ENCODE data around the gene SYT14.
"Not testable (repeated sequence)": the region's sequence is repeated elsewhere in the genome, so short reads cannot be mapped to it uniquely, and the experiment has no call there.

SYT14 gene

GRCh38 chr1:210031473-210031872 is 93.5 kb downstream of the SYT14 start:
- Histone ChIP-seq H3K4me3 (IDR thresholded peaks at IDR 0.05; ENCODE audit: insufficient read depth, low read depth, low read length) (no peak overlapping the region), H3K27ac (no peak overlapping the region), H3K4me1 (ENCODE audit: low read depth, poor library complexity, severe bottlenecking) (no peaks in the 10 kb centered on the region), H3K27me3 (ENCODE audit: insufficient read depth, low read depth) (no peaks in the 10 kb centered on the region), H3K9ac (no peak overlapping the region), H3K36me3 (ENCODE audit: insufficient read depth) (no peaks in the 10 kb centered on the region), H4K20me1 (ENCODE audit: insufficient read depth) (no peaks in the 10 kb centered on the region), H3K79me2 (ENCODE audit: insufficient read depth, low read depth) (no peaks in the 10 kb centered on the region), H2AFZ (ENCODE audit: low read depth) (no peak overlapping the region), H3K4me2 (no peak overlapping the region)
- no peak for TF ChIP-seq CTCF (conservative IDR thresholded peaks at IDR 0.05; ENCODE audit: low read depth, low read length)

GRCh38 chr1:210043058-210043457 is 105.0 kb downstream of the SYT14 start:
- Histone ChIP-seq H3K4me2 (no peak overlapping the region), H3K36me3 (ENCODE audit: insufficient read depth) (no peaks in the 10 kb centered on the region), H2AFZ (ENCODE audit: low read depth) (no peak overlapping the region), H3K79me2 (ENCODE audit: insufficient read depth, low read depth) (no peaks in the 10 kb centered on the region), H3K4me1 (ENCODE audit: low read depth, poor library complexity, severe bottlenecking) (no peaks in the 10 kb centered on the region), H4K20me1 (ENCODE audit: insufficient read depth) (no peaks in the 10 kb centered on the region), H3K27ac (no peak overlapping the region), H3K27me3 (ENCODE audit: insufficient read depth, low read depth) (no peaks in the 10 kb centered on the region), H3K9ac (no peak overlapping the region), H3K4me3 (IDR thresholded peaks at IDR 0.05; ENCODE audit: insufficient read depth, low read depth, low read length) (no peak overlapping the region)
- TF ChIP-seq CTCF (conservative IDR thresholded peaks at IDR 0.05; ENCODE audit: low read depth, low read length), result no peak

GRCh38 chr1:210049616-210050015 is 111.6 kb downstream of the SYT14 start:
- H3K79me2 ChIP-seq (ENCODE audit: insufficient read depth, low read depth), result no peaks in the 10 kb centered on the region
- TF ChIP-seq CTCF (conservative IDR thresholded peaks at IDR 0.05; ENCODE audit: low read depth, low read length), result no peak

GRCh38 chr1:210050491-210050890 is 112.5 kb downstream of the SYT14 start:
- not testable (repeated sequence) for H3K27me3 ChIP-seq (ENCODE audit: insufficient read depth, low read depth); H3K79me2 ChIP-seq (ENCODE audit: insufficient read depth, low read depth); H3K36me3 ChIP-seq (ENCODE audit: insufficient read depth)

More at GRCh38 chr1:210049616-210050015, 111.6 kb downstream of the SYT14 start:
- Histone ChIP-seq H3K4me1 (ENCODE audit: low read depth, poor library complexity, severe bottlenecking) (no peaks in the 10 kb centered on the region), H2AFZ (ENCODE audit: low read depth) (no peak overlapping the region), H3K36me3 (ENCODE audit: insufficient read depth) (no peaks in the 10 kb centered on the region), H3K27ac (no peak overlapping the region), H3K4me2 (no peak overlapping the region), H3K27me3 (ENCODE audit: insufficient read depth, low read depth) (no peaks in the 10 kb centered on the region), H3K4me3 (IDR thresholded peaks at IDR 0.05; ENCODE audit: insufficient read depth, low read depth, low read length) (no peak overlapping the region), H3K9ac (no peak overlapping the region), H4K20me1 (ENCODE audit: insufficient read depth) (no peaks in the 10 kb centered on the region)

GRCh38 chr1:210053126-210053525 is 115.1 kb downstream of the SYT14 start:
- no peak overlapping the region for H3K4me3 ChIP-seq (IDR thresholded peaks at IDR 0.05; ENCODE audit: insufficient read depth, low read depth, low read length)
- no peak overlapping the region for H2AFZ ChIP-seq (ENCODE audit: low read depth)
- TF ChIP-seq CTCF (conservative IDR thresholded peaks at IDR 0.05; ENCODE audit: low read depth, low read length), result no peak
- H4K20me1 ChIP-seq (ENCODE audit: insufficient read depth), result no peaks in the 10 kb centered on the region
- H3K9ac ChIP-seq, result no peak overlapping the region
- H3K4me2 ChIP-seq, result no peak overlapping the region
- no peaks in the 10 kb centered on the region for H3K4me1 ChIP-seq (ENCODE audit: low read depth, poor library complexity, severe bottlenecking)
- H3K79me2 ChIP-seq (ENCODE audit: insufficient read depth, low read depth), result no peaks in the 10 kb centered on the region
- H3K27me3 ChIP-seq (ENCODE audit: insufficient read depth, low read depth), result no peaks in the 10 kb centered on the region
- no peak overlapping the region for H3K27ac ChIP-seq
- no peaks in the 10 kb centered on the region for H3K36me3 ChIP-seq (ENCODE audit: insufficient read depth)

More at GRCh38 chr1:210050491-210050890, 112.5 kb downstream of the SYT14 start:
- not testable (repeated sequence) for H3K4me1 ChIP-seq (ENCODE audit: low read depth, poor library complexity, severe bottlenecking); H4K20me1 ChIP-seq (ENCODE audit: insufficient read depth); H3K4me3 ChIP-seq (IDR thresholded peaks at IDR 0.05; ENCODE audit: insufficient read depth, low read depth, low read length); H2AFZ ChIP-seq (ENCODE audit: low read depth); H3K9ac ChIP-seq; H3K4me2 ChIP-seq; H3K27ac ChIP-seq

Data from KMS-11 (cell line).